Body of pancreas (tissue), 4 donors: ENCODE measurements around the gene METTL8.

Experiments
- CTCF ChIP-seq, 7 experiments: fragments of 450-650 bp in 4 of 7; fragments of 200-600 bp in 3 of 7; sonication (generic) in 3 of 7; IDR thresholded peaks; one replicate each; pipeline ENCODE4 v1.5.1; 2016 to 2019; ENCODE audit warnings: antibody characterized with exemption in 7 of 7
- POLR2A ChIP-seq, 3 donors: fragments of 450-650 bp; IDR thresholded peaks; one replicate each; pipeline ENCODE4 v1.6.1; 2016; ENCODE audit warnings: antibody characterized with exemption in 3 of 3, mild to moderate bottlenecking in 2 of 3

GRCh38 chr2:171482877-171483276, 49.1 kb upstream of the METTL8 start:
- TF ChIP-seq CTCF (IDR thresholded peaks at IDR 0.05) (no peak), POLR2A (IDR thresholded peaks at IDR 0.05) (no peak)
